Loucy (cell line): ENCODE results near the gene ZFYVE21.

Experiments
- H2AFZ ChIP-seq: fragments of 200-600 bp; sonication (generic); 2 replicates; pipeline ENCODE4 v1.6.0; 2016; ENCODE audit warnings: antibody characterized with exemption, mild to moderate bottlenecking, low read length, moderate library complexity
- H3F3A ChIP-seq: fragments of 200-600 bp; 2 replicates; pipeline ENCODE4 v1.6.0; 2016; ENCODE audit warnings: antibody characterized with exemption, low read depth, mild to moderate bottlenecking
- H3K27me3 ChIP-seq: fragments of 200-600 bp; sonication (generic); 2 replicates; pipeline ENCODE4 v1.6.1; 2014; ENCODE audit warnings: low read length, mild to moderate bottlenecking; ENCODE audit not compliant: insufficient read depth, poor library complexity, severe bottlenecking
- H3K36me3 ChIP-seq: fragments of 200-600 bp; sonication (generic); 2 replicates; pipeline ENCODE4 v1.6.1; 2016; ENCODE audit warnings: low read length; ENCODE audit not compliant: insufficient read depth
- H3K4me1 ChIP-seq: fragments of 200-600 bp; sonication (generic); 2 replicates; pipeline ENCODE4 v1.5.1; 2014; ENCODE audit warnings: low read length, mild to moderate bottlenecking; ENCODE audit not compliant: insufficient read depth, poor library complexity, severe bottlenecking
- H3K4me2 ChIP-seq: fragments of 200-600 bp; sonication (generic); 2 replicates; pipeline ENCODE4 v1.6.0; 2014; ENCODE audit warnings: antibody characterized with exemption, low read length, low read depth, mild to moderate bottlenecking; ENCODE audit not compliant: poor library complexity, severe bottlenecking
- H3K4me3 ChIP-seq: fragments of 200-600 bp; sonication (generic); 2 replicates; pipeline ENCODE4 v1.5.1; 2014; ENCODE audit warnings: low read length, mild to moderate bottlenecking, mixed read lengths; ENCODE audit not compliant: poor library complexity, severe bottlenecking
- H3K79me2 ChIP-seq: fragments of 200-600 bp; sonication (generic); 2 replicates; pipeline ENCODE4 v1.6.1; 2014; ENCODE audit warnings: low read length; ENCODE audit not compliant: insufficient read depth
- H3K9ac ChIP-seq: fragments of 200-600 bp; sonication (generic); 2 replicates; pipeline ENCODE4 v1.6.0; 2014; ENCODE audit warnings: mild to moderate bottlenecking, low read depth, low read length, moderate library complexity; ENCODE audit not compliant: poor library complexity, severe bottlenecking
- H3K9me2 ChIP-seq: fragments of 200-600 bp; sonication (generic); replicated peaks from 2 replicates; pipeline ENCODE4 v1.6.1; 2016; ENCODE audit warnings: low read depth, low read length, mixed read lengths
- H3K9me3 ChIP-seq: fragments of 200-600 bp; sonication (generic); 2 replicates; pipeline ENCODE4 v1.6.1; 2014; ENCODE audit warnings: mild to moderate bottlenecking, antibody characterized with exemption, low read length, low read depth; ENCODE audit not compliant: insufficient read depth
- H4K20me1 ChIP-seq: fragments of 200-600 bp; sonication (generic); 2 replicates; pipeline ENCODE4 v1.6.0; 2014; ENCODE audit warnings: antibody characterized with exemption, low read length, mild to moderate bottlenecking; ENCODE audit not compliant: insufficient read depth, poor library complexity, severe bottlenecking
- CTCF ChIP-seq: fragments of 200-600 bp; sonication (generic); conservative IDR thresholded peaks from 2 replicates; pipeline ENCODE4 v1.5.1; 2014; ENCODE audit warnings: mild to moderate bottlenecking, antibody characterized with exemption, low read length
- EZH2phosphoT487 ChIP-seq: fragments of 200-600 bp; IDR thresholded peaks from 2 replicates; pipeline ENCODE4 v1.6.1; 2018; ENCODE audit warnings: antibody characterized with exemption, mild to moderate bottlenecking, moderate library complexity, borderline replicate concordance

The ZFYVE21 gene

DNA sequence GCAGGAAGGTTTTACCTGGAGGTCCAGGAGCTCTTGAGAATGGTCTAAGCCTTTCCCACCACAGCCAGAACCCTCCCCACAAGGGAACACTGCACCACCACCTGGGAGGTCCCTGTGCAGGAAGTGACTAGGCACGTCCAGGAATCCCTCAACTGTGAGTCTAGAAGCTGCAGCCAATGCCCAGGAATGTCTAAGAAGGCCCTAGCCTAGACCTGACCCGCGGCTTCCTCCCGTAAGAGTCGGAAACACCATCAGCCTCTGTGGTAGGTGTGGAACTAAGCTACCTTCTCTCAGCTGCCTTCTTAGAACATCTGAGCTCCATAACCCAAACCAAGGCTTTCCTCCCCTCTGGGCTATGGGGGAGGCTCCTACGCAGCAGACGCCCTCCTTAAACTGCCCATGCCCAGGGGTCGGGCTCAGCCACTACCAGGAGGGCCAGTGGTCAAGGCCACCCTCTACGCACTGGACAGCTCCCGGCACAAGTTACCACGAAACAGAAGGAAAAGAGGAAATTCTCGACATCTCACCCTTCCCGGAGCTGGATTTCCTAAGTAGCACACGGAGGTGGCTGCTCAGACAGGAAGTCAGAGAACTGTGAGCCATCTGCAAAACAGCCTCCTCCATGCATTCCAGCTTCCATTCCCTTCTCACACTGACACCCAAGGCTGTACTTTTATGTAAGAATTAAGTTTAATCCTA is 25.5 kb downstream of the ZFYVE21 start:
- no peaks in the 10 kb centered on the region for H3F3A ChIP-seq
- no peak overlapping the region for H3K9ac ChIP-seq
- H3K27me3 ChIP-seq, result no peaks in the 10 kb centered on the region
- no peaks in the 10 kb centered on the region for H4K20me1 ChIP-seq
- no peaks in the 10 kb centered on the region for H3K9me3 ChIP-seq
- H3K4me1 ChIP-seq, result no peaks in the 10 kb centered on the region
- no peaks in the 10 kb centered on the region for H3K9me2 ChIP-seq
- no peaks in the 10 kb centered on the region for H3K36me3 ChIP-seq
- no peak for TF ChIP-seq EZH2phosphoT487
- H3K4me2 ChIP-seq, result no peak overlapping the region
- H3K79me2 ChIP-seq, result no peaks in the 10 kb centered on the region
- H3K4me3 ChIP-seq, result no peak overlapping the region
- H2AFZ ChIP-seq, result no peak overlapping the region

GRCh38 chr14:103741876-103742275 is 26.3 kb downstream of the ZFYVE21 start:
- Histone ChIP-seq H3F3A (no peaks in the 10 kb centered on the region), H3K36me3 (no peaks in the 10 kb centered on the region), H3K27me3 (no peaks in the 10 kb centered on the region), H3K4me3 (no peak overlapping the region), H3K4me2 (no peak overlapping the region), H3K4me1 (no peaks in the 10 kb centered on the region), H3K9me2 (no peaks in the 10 kb centered on the region), H2AFZ (no peak overlapping the region), H3K79me2 (no peaks in the 10 kb centered on the region), H3K9ac (no peak overlapping the region), H3K9me3 (no peaks in the 10 kb centered on the region), H4K20me1 (no peaks in the 10 kb centered on the region)
- TF ChIP-seq EZH2phosphoT487, result no peak
- no peak for TF ChIP-seq CTCF

DNA sequence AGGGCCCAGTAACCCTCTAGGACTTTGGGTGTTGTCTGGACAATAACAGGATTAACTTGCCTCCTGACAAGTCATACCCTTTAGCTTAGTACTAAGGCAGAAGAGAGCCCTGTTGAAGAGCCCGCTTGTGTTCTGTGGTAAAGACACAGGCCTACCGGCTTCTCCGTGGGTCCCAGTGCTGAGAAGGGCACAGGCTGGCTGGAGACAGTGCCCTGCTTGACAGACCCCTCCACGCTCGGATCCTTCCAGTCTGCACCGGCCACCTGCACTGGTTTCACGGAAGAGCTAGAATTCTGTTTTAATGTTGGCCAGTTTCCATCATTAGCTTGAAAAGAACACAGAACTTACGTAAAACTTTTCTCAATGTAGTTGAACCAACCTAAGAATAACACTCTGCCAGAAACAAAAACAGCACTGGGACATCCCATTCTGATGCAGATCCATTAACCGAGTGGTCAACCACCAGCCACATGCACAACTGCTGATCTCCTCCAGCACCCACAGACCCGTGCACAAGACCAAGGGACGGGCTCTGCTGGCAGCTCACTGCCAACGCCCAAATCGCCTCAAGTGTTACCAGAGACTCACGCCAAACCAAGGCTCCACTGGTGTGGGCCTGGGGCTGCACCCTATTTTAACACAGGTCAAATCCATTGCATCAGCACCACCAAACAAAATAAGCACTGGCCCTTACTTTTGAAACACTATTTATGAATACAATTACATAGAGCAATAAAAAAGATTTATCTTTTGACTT is 27.1 kb downstream of the ZFYVE21 start:
- no peaks in the 10 kb centered on the region for H3K4me1 ChIP-seq
- no peak overlapping the region for H2AFZ ChIP-seq
- no peak for TF ChIP-seq EZH2phosphoT487
- TF ChIP-seq CTCF, result no peak
- H3K9me2 ChIP-seq, result no peaks in the 10 kb centered on the region
- H3K4me2 ChIP-seq, result no peak overlapping the region
- no peak overlapping the region for H3K9ac ChIP-seq
- H3K79me2 ChIP-seq, result no peaks in the 10 kb centered on the region
- H3K4me3 ChIP-seq, result no peak overlapping the region
- no peaks in the 10 kb centered on the region for H3K36me3 ChIP-seq
- no peaks in the 10 kb centered on the region for H3F3A ChIP-seq
- no peaks in the 10 kb centered on the region for H3K9me3 ChIP-seq
- no peaks in the 10 kb centered on the region for H4K20me1 ChIP-seq
- no peaks in the 10 kb centered on the region for H3K27me3 ChIP-seq
